ENCODE data around the gene PLSCR1.

PLSCR1 gene

GRCh38 chr3:146496251-146496650 lies 48.2 kb downstream of the PLSCR1 start:
- H3K27ac ChIP-seq (ENCODE audit: low read depth, low read length), result no peak overlapping the region
- no peaks in the 10 kb centered on the region for H3K79me2 ChIP-seq (ENCODE audit: insufficient read depth, low read length)
- H2AFZ ChIP-seq (ENCODE audit: low read depth, low read length, severe bottlenecking), result no peak overlapping the region
- no peaks in the 10 kb centered on the region for H3F3A ChIP-seq (ENCODE audit: insufficient read depth)
- H3K27me3 ChIP-seq (ENCODE audit: low read length), result no peaks in the 10 kb centered on the region
- H3K9me3 ChIP-seq (ENCODE audit: insufficient read depth, low read length), result no peaks in the 10 kb centered on the region
- H3K4me2 ChIP-seq (ENCODE audit: low read depth, low read length, poor library complexity, severe bottlenecking), result no peak overlapping the region
- no peak overlapping the region for H3K9ac ChIP-seq (ENCODE audit: low read length)
- H3K36me3 ChIP-seq (ENCODE audit: low read length), result no peaks in the 10 kb centered on the region
- TF ChIP-seq CTCF (IDR thresholded peaks at IDR 0.05; ENCODE audit: insufficient read depth, low read length, poor library complexity, severe bottlenecking) (no peak), EZH2phosphoT487 (conservative IDR thresholded peaks at IDR 0.05; ENCODE audit: low read length) (no peak)
- H3K9me2 ChIP-seq (replicated peaks; ENCODE audit: insufficient read depth, low read length), result no peaks in the 10 kb centered on the region
- H4K20me1 ChIP-seq (ENCODE audit: low read depth, low read length), result no peaks in the 10 kb centered on the region
- H3K4me3 ChIP-seq (ENCODE audit: insufficient read depth, low read length, poor library complexity, severe bottlenecking), result no peak overlapping the region

- H4K20me1 ChIP-seq (ENCODE audit: low read depth, low read length), result no peaks in the 10 kb centered on the region
- no peak overlapping the region for H3K9ac ChIP-seq (ENCODE audit: low read length)
- H3K4me2 ChIP-seq (ENCODE audit: low read depth, low read length, poor library complexity, severe bottlenecking), result no peak overlapping the region
- no peaks in the 10 kb centered on the region for H3K79me2 ChIP-seq (ENCODE audit: insufficient read depth, low read length)
- no peaks in the 10 kb centered on the region for H3K36me3 ChIP-seq (ENCODE audit: low read length)
- H3F3A ChIP-seq (ENCODE audit: insufficient read depth), result no peaks in the 10 kb centered on the region
- H3K9me3 ChIP-seq (ENCODE audit: insufficient read depth, low read length), result no peaks in the 10 kb centered on the region
- no peak overlapping the region for H2AFZ ChIP-seq (ENCODE audit: low read depth, low read length, severe bottlenecking)
- no peak overlapping the region for H3K4me3 ChIP-seq (ENCODE audit: insufficient read depth, low read length, poor library complexity, severe bottlenecking)
- no peak overlapping the region for H3K27ac ChIP-seq (ENCODE audit: low read depth, low read length)
- TF ChIP-seq EZH2phosphoT487 (conservative IDR thresholded peaks at IDR 0.05; ENCODE audit: low read length), result no peak
- no peak for TF ChIP-seq CTCF (IDR thresholded peaks at IDR 0.05; ENCODE audit: insufficient read depth, low read length, poor library complexity, severe bottlenecking)
- no peaks in the 10 kb centered on the region for H3K27me3 ChIP-seq (ENCODE audit: low read length)
- H3K9me2 ChIP-seq (replicated peaks; ENCODE audit: insufficient read depth, low read length), result no peaks in the 10 kb centered on the region
Observed at GRCh38 chr3:146493761-146494160, 50.6 kb downstream of the PLSCR1 start.

- no peaks in the 10 kb centered on the region for H3K36me3 ChIP-seq (ENCODE audit: low read length)
- TF ChIP-seq CTCF (IDR thresholded peaks at IDR 0.05; ENCODE audit: insufficient read depth, low read length, poor library complexity, severe bottlenecking) (no peak), EZH2phosphoT487 (conservative IDR thresholded peaks at IDR 0.05; ENCODE audit: low read length) (no peak)
- no peaks in the 10 kb centered on the region for H3F3A ChIP-seq (ENCODE audit: insufficient read depth)
- no peaks in the 10 kb centered on the region for H3K9me2 ChIP-seq (replicated peaks; ENCODE audit: insufficient read depth, low read length)
- no peak overlapping the region for H3K4me2 ChIP-seq (ENCODE audit: low read depth, low read length, poor library complexity, severe bottlenecking)
- H3K9ac ChIP-seq (ENCODE audit: low read length), result no peak overlapping the region
- H3K79me2 ChIP-seq (ENCODE audit: insufficient read depth, low read length), result no peaks in the 10 kb centered on the region
- H3K9me3 ChIP-seq (ENCODE audit: insufficient read depth, low read length), result no peaks in the 10 kb centered on the region
- no peak overlapping the region for H3K4me3 ChIP-seq (ENCODE audit: insufficient read depth, low read length, poor library complexity, severe bottlenecking)
- no peak overlapping the region for H3K27ac ChIP-seq (ENCODE audit: low read depth, low read length)
- H3K27me3 ChIP-seq (ENCODE audit: low read length), result no peaks in the 10 kb centered on the region
- no peaks in the 10 kb centered on the region for H4K20me1 ChIP-seq (ENCODE audit: low read depth, low read length)
- H2AFZ ChIP-seq (ENCODE audit: low read depth, low read length, severe bottlenecking), result no peak overlapping the region
Observed at GRCh38 chr3:146493221-146493620, 51.2 kb downstream of the PLSCR1 start.

Data from SU-DHL-6 (cell line).